Keratinocyte (primary cell): ENCODE data around the gene DDIT3. TPM values are rescaled to one million over a fixed set of nuclear protein-coding genes. Genes with fewer than 3 reads are reported as not detected.
A peak's percentile ranks its signal among the peaks of the same experiment; 100 is the strongest.

ENCODE experiments used
- DNase-seq: peaks from one replicate; pipeline ENCODE4 v3.0.0-alpha.2; 2011; ENCODE audit warnings: low read depth, missing footprints, low spot score
- FAIRE-seq: peaks from 2 replicates; lab custom pipeline; 2011; peaks lifted over from hg19 to GRCh38; lab: Jason Lieb, UNC
- H2AFZ ChIP-seq: 2 replicates; pipeline ENCODE4 v1.6.0; 2012; ENCODE audit warnings: low read length, control low read depth, inconsistent platforms; ENCODE audit not compliant: control insufficient read depth
- H3K27ac ChIP-seq: 2 replicates; pipeline ENCODE4 v1.5.1; 2011; ENCODE audit warnings: low read length; ENCODE audit not compliant: control insufficient read depth, insufficient read depth
- H3K27me3 ChIP-seq: 3 replicates; pipeline ENCODE4 v1.6.0; 2011; ENCODE audit warnings: low read length; ENCODE audit not compliant: control insufficient read depth, insufficient read depth; ENCODE audit errors: extremely low read depth
- H3K36me3 ChIP-seq, 2 experiments: 2 replicates in 1 of 2; 3 replicates in 1 of 2; pipeline ENCODE4 v1.5.1; 2011; ENCODE audit warnings: low read length in 2 of 2, mild to moderate bottlenecking in 1 of 2; ENCODE audit not compliant: control insufficient read depth in 2 of 2, insufficient read depth in 2 of 2; ENCODE audit errors: extremely low read depth in 1 of 2
- H3K4me1 ChIP-seq: 3 replicates; pipeline ENCODE4 v1.5.1; 2011; ENCODE audit warnings: low read length; ENCODE audit not compliant: control insufficient read depth, insufficient read depth; ENCODE audit errors: extremely low read depth
- H3K4me2 ChIP-seq: 3 replicates; pipeline ENCODE4 v1.6.0; 2011; ENCODE audit warnings: low read depth, low read length; ENCODE audit not compliant: control insufficient read depth, insufficient read depth; ENCODE audit errors: extremely low read depth
- H3K4me3 ChIP-seq, 3 experiments: fragments of 200-600 bp in 1 of 3; sonication (generic) in 1 of 3; 2 replicates in 2 of 3; 3 replicates in 1 of 3; pipeline ENCODE4 v1.5.1; 2011 to 2016; ENCODE audit warnings: low read length in 3 of 3, mild to moderate bottlenecking in 3 of 3, control low read depth in 2 of 3, inconsistent platforms in 1 of 3, low read depth in 1 of 3, mixed read lengths in 1 of 3, mixed run types in 1 of 3, moderate library complexity in 1 of 3; ENCODE audit not compliant: control insufficient read depth in 2 of 3, insufficient read depth in 2 of 3; ENCODE audit errors: extremely low read depth in 1 of 3
- H3K79me2 ChIP-seq: 2 replicates; pipeline ENCODE4 v1.6.0; 2012; ENCODE audit warnings: low read length; ENCODE audit not compliant: control insufficient read depth, insufficient read depth
- H3K9ac ChIP-seq: 3 replicates; pipeline ENCODE4 v1.6.0; 2011; ENCODE audit warnings: low read length; ENCODE audit not compliant: control insufficient read depth, insufficient read depth; ENCODE audit errors: extremely low read depth
- H3K9me1 ChIP-seq: 3 replicates; pipeline ENCODE4 v1.6.0; 2011; ENCODE audit warnings: low read length; ENCODE audit not compliant: control insufficient read depth, insufficient read depth; ENCODE audit errors: extremely low read depth
- H3K9me3 ChIP-seq: 2 replicates; pipeline ENCODE4 v1.5.1; 2012; ENCODE audit warnings: low read depth, low read length; ENCODE audit not compliant: control insufficient read depth
- H4K20me1 ChIP-seq: 3 replicates; pipeline ENCODE4 v1.6.0; 2011; ENCODE audit warnings: low read length; ENCODE audit not compliant: control insufficient read depth, insufficient read depth; ENCODE audit errors: extremely low read depth
- EZH2 ChIP-seq: IDR thresholded peaks from one replicate; pipeline ENCODE4 v1.6.1; 2012; ENCODE audit warnings: inconsistent platforms, mild to moderate bottlenecking, low read length, moderate library complexity
- dilution Hi-C: fragments of 300-500 bp; cut with MboI; formaldehyde crosslinking; loops from one replicate; pipeline ENCODE4 v1.7.0; 2020; ENCODE audit warnings: low sequenced_read_pairs; ENCODE audit not compliant: extremely low pct_ligation_motif_present
- polyA plus RNA-seq, 5 experiments: library from polyadenylated mRNA; depleted of rRNA in 3 of 5; stranded (reverse) in 3 of 5; stranded (forward) in 1 of 5; unstranded in 1 of 5; fragments of >200 nt; gene quantifications; 1 replicate in 1 of 5; 2 replicates in 3 of 5; 3 replicates in 1 of 5; pipeline versions ENCODE4 v1.2.1 to v1.2.3, GENCODE V29; 2011 to 2012; ENCODE audit warnings: missing spikeins in 2 of 5, low read depth in 1 of 5, low replicate concordance in 1 of 5
- TF ChIP-seq, protein P1 (sequence below), 3 experiments: IDR thresholded peaks in 1 of 3; conservative IDR thresholded peaks in 1 of 3; optimal IDR thresholded peaks in 1 of 3; 2 replicates in 2 of 3; 3 replicates in 1 of 3; pipeline versions ENCODE3 to v1.5.1; 2011; ENCODE audit warnings: low read length in 3 of 3, mild to moderate bottlenecking in 3 of 3, moderate library complexity in 2 of 3, control low read depth in 1 of 3, inconsistent platforms in 1 of 3; ENCODE audit not compliant: insufficient read depth in 2 of 3; ENCODE audit errors: extremely low read depth in 1 of 3

The DDIT3 gene
- polyA plus RNA-seq, 1 donor (not counting 4 experiments of a cell fraction or from before 2014, with no cell fraction given), result 25.6 TPM

DNA sequence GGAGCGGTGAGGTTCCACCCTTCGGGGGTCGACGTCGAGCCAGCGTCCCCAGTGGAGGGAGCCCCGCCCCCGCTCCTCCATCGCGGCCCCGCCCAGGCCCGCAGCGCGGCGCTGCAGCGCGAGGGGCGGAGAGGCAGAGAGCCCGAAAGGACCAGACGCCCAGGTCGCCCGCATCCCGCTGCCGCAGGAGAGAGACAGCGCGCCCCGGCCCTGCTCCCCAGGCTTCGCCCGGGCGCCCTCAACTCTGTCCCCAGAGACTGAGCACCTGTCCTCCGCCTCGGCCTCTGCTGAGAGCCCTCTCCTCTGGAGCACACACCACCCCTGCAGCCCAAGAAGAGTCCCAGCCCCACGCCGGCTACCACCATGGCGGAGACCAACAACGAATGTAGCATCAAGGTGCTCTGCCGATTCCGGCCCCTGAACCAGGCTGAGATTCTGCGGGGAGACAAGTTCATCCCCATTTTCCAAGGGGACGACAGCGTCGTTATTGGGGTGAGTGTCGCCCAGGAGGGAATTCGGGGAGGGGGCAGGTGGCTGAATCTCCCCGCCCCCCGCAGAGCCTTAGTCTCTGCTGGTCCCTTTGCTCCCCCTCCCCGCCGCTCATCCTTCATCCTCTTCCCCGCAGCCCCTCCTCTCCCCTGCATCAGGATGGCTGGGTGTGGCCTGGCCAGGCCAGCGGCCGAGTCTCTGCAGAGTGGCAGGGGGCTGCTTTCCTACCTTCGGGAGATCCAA, 29.8 kb upstream of the DDIT3 start, which contains the start of gene KIF5A:
KIF5A (plus strand) TSS at position 136 of the 732 bp plus-strand sequence; CDS start at position 364, 228 bp downstream.
- H3K79me2 ChIP-seq, result peaks cover 17% of the 10 kb centered on the region
- no peaks in the 10 kb centered on the region for H3K9me3 ChIP-seq
- no peak within 1 kb of the TSS for H3K27ac ChIP-seq
- peaks cover 16% of the 10 kb centered on the region for H3K4me1 ChIP-seq
- peaks cover 0 to 3% of the 10 kb centered on the region in 2 experiments for H3K36me3 ChIP-seq
- H3K27me3 ChIP-seq, result peaks cover 26% of the 10 kb centered on the region
- peak; percentile 68 for TF ChIP-seq EZH2
- TF ChIP-seq, protein P1, sequence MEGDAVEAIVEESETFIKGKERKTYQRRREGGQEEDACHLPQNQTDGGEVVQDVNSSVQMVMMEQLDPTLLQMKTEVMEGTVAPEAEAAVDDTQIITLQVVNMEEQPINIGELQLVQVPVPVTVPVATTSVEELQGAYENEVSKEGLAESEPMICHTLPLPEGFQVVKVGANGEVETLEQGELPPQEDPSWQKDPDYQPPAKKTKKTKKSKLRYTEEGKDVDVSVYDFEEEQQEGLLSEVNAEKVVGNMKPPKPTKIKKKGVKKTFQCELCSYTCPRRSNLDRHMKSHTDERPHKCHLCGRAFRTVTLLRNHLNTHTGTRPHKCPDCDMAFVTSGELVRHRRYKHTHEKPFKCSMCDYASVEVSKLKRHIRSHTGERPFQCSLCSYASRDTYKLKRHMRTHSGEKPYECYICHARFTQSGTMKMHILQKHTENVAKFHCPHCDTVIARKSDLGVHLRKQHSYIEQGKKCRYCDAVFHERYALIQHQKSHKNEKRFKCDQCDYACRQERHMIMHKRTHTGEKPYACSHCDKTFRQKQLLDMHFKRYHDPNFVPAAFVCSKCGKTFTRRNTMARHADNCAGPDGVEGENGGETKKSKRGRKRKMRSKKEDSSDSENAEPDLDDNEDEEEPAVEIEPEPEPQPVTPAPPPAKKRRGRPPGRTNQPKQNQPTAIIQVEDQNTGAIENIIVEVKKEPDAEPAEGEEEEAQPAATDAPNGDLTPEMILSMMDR (optimal IDR thresholded peaks at IDR 0.05 in 1 of 3, IDR thresholded peaks at IDR 0.05 in 1 of 3, conservative IDR thresholded peaks at IDR 0.05 in 1 of 3; ENCODE audit: extremely low read depth in 1 of 3, insufficient read depth in 2 of 3, low read length in 3 of 3), result no peak
- DNase-seq (no peak), FAIRE-seq (no peak)
- H3K9ac ChIP-seq, result no peak within 1 kb of the TSS
- H3K4me2 ChIP-seq, result peak within 1 kb of the TSS; percentile 66
- H2AFZ ChIP-seq, result peak within 1 kb of the TSS; percentile 37
- H4K20me1 ChIP-seq, result no peaks in the 10 kb centered on the region
- peaks cover 3% of the 10 kb centered on the region for H3K9me1 ChIP-seq
- peak within 1 kb of the TSS in 2 of 3 experiments; percentile 20 to 43 for H3K4me3 ChIP-seq
- dilution Hi-C loops, result no loop called here

DNA sequence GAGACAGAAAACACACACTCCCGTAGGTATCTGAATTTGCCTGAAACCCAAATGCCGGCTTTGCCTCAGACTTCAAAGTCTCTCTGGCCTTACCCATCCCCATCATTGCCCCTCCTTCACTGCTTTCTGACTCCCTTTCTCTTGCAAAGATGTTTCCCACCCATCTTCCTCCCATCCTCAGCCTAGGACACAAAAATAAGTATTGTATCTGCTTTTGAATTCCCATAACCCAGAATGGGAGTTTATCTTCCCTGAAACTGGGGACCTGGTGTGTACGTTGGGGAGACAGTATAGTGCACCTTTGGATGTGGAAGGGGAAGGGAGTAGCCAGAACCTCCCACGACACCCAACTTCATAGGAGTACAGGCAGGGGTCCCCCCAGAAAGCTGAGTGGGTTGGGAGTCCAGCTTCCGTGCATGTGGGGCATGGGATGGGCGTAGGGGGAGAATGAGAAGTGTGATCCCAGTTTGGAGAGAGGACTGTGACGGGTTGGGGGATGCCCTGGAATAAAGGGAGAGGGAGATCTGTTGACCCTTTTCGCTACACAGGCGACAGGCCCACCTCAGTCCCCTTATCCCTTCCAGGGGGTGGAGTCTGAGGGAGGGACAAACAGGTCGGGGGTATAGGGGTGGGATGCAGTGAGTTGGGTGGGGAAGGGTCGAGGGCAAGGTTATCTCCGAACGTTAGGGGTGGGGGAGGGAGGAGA, 29.0 kb upstream of the DDIT3 start:
- Histone ChIP-seq H3K4me1 (peaks cover 20% of the 10 kb centered on the region), H3K27ac (no peak overlapping the region), H2AFZ (no peak overlapping the region), H3K27me3 (peaks cover 26% of the 10 kb centered on the region), H4K20me1 (peaks cover 3% of the 10 kb centered on the region), H3K79me2 (peaks cover 23% of the 10 kb centered on the region), H3K9ac (no peak overlapping the region), H3K9me3 (no peaks in the 10 kb centered on the region), H3K9me1 (peaks cover 3% of the 10 kb centered on the region), H3K36me3 (peaks cover 4 to 8% of the 10 kb centered on the region in 2 experiments), H3K4me2 (peak overlapping the region; percentile 66), H3K4me3 (peak overlapping the region in 1 of 3 experiments; percentile 20)
- no peak for TF ChIP-seq EZH2
- DNase-seq (no peak), FAIRE-seq (no peak)
- dilution Hi-C loops, result no loop called here
